ENCODE data around the gene RNF5.

DNA sequence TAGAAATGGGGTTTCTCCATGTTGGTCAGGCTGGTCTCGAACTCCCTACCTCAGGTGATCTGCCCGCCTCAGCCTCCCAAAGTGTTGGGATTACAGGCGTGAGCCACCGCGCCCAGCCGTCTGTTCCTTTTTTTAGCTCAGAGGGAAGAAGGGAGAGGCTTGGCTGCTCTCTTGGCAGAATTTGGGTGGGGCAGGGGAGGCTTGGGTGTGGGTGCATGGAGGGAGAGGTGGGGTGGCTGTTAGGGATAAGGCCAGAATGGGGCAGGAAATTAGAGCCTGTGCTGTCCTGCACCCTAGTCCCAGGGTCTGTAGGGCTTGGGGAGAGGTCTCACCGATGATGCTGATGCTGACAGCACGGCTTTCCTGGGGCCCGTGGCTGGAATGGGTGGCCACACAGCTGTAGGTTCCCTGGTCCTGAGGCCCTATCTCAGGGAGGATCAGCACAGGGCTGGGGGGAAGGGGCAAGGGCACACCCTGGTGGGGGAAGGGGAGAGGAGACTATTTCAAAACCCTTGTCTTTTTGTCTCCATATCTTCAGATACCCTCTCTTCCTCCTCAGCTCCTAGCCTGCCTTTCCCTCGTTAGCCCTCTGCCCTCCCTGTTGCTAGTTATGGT lies 3.8 kb downstream of the RNF5 start:
- TF ChIP-seq ARNT (IDR thresholded peaks at IDR 0.05) (no peak), FOXM1 (IDR thresholded peaks at IDR 0.05; ENCODE audit: borderline replicate concordance) (no peak), ELF4 (IDR thresholded peaks at IDR 0.05) (no peak), CTBP1 (IDR thresholded peaks at IDR 0.05; ENCODE audit: borderline replicate concordance) (no peak), HDGF (IDR thresholded peaks at IDR 0.05; ENCODE audit: borderline replicate concordance) (no peak), NFRKB (IDR thresholded peaks at IDR 0.05) (no peak), FOXA1 (IDR thresholded peaks at IDR 0.05) (no peak), SUZ12 (IDR thresholded peaks at IDR 0.05) (no peak), FOXK2 (IDR thresholded peaks at IDR 0.05) (no peak), BHLHE40 (IDR thresholded peaks at IDR 0.05; ENCODE audit: borderline replicate concordance) (no peak), SP1 (IDR thresholded peaks at IDR 0.05) (no peak), LEF1 (IDR thresholded peaks at IDR 0.05; ENCODE audit: borderline replicate concordance) (no peak)
- TF ChIP-seq, protein P1, sequence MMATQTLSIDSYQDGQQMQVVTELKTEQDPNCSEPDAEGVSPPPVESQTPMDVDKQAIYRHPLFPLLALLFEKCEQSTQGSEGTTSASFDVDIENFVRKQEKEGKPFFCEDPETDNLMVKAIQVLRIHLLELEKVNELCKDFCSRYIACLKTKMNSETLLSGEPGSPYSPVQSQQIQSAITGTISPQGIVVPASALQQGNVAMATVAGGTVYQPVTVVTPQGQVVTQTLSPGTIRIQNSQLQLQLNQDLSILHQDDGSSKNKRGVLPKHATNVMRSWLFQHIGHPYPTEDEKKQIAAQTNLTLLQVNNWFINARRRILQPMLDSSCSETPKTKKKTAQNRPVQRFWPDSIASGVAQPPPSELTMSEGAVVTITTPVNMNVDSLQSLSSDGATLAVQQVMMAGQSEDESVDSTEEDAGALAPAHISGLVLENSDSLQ (IDR thresholded peaks at IDR 0.05): no peak

Measured in HEK293T (cell line).